HG03442 (cell line): ENCODE measurements around the gene NFASC.

Experiments used
- ATAC-seq: cut with Tn5 transposase; IDR thresholded peaks from one replicate; pipeline ENCODE4 v1.9.1; 2021; ENCODE audit warnings: mild to moderate bottlenecking, moderate library complexity; ENCODE audit not compliant: unreplicated experiment

Gene NFASC

GRCh38 chr1:205058853-205059252 is 188.2 kb downstream of the NFASC start:
- no peak for ATAC-seq

GRCh38 chr1:205059660-205060059 is 189.0 kb downstream of the NFASC start:
- ATAC-seq, result no peak

- ATAC-seq, result no peak
Measured at GRCh38 chr1:205060746-205061145, 190.1 kb downstream of the NFASC start.

- ATAC-seq, result no peak
Measured at GRCh38 chr1:205061227-205061626, 190.6 kb downstream of the NFASC start.

GRCh38 chr1:205061665-205062069 is 191.0 kb downstream of the NFASC start:
- no peak for ATAC-seq

- no peak for ATAC-seq
Measured at GRCh38 chr1:205062319-205062718, 191.7 kb downstream of the NFASC start.

- no peak for ATAC-seq
Measured at GRCh38 chr1:205062895-205063294, 192.2 kb downstream of the NFASC start.

GRCh38 chr1:205064301-205064700 is 193.6 kb downstream of the NFASC start:
- ATAC-seq, result no peak

GRCh38 chr1:205064741-205065316 is 194.2 kb downstream of the NFASC start:
- ATAC-seq, result no peak

- ATAC-seq, result no peak
Measured at GRCh38 chr1:205065666-205066065, 195.0 kb downstream of the NFASC start.

- no peak for ATAC-seq
Measured at GRCh38 chr1:205066141-205066818, 195.6 kb downstream of the NFASC start.

GRCh38 chr1:205067031-205067430 is 196.4 kb downstream of the NFASC start:
- ATAC-seq, result no peak

- no peak for ATAC-seq
Measured at GRCh38 chr1:205068001-205068400, 197.3 kb downstream of the NFASC start.

GRCh38 chr1:205068457-205069040 is 197.9 kb downstream of the NFASC start:
- no peak for ATAC-seq

- no peak for ATAC-seq
Measured at GRCh38 chr1:205069371-205070125, 198.9 kb downstream of the NFASC start.

- no peak for ATAC-seq
Measured at GRCh38 chr1:205071028-205071409, 200.4 kb downstream of the NFASC start.

- ATAC-seq, result no peak
Measured at GRCh38 chr1:205071801-205072200, 201.1 kb downstream of the NFASC start.

- no peak for ATAC-seq
Measured at GRCh38 chr1:205072286-205072685, 201.6 kb downstream of the NFASC start.
